Esophagus (tissue), 2 donors: ENCODE results near the gene TMEM59. TPM values are rescaled to one million over a fixed set of nuclear protein-coding genes. Genes with fewer than 3 reads are reported as not detected.
"Not testable (repeated sequence)": the region's sequence is repeated elsewhere in the genome, so short reads cannot be mapped to it uniquely, and the experiment has no call there.

Source experiments
- H3K27ac ChIP-seq, 2 donors: one replicate each; pipeline ENCODE4 v1.5.1; 2013; ENCODE audit warnings: low read depth in 2 of 2, mild to moderate bottlenecking in 2 of 2, inconsistent platforms in 1 of 2, low read length in 1 of 2, moderate library complexity in 1 of 2
- H3K27me3 ChIP-seq, 2 donors: one replicate each; pipeline ENCODE4 v1.6.1; 2013; ENCODE audit warnings: low read length in 2 of 2, control low read depth in 1 of 2, mild to moderate bottlenecking in 1 of 2; ENCODE audit not compliant: insufficient read depth in 2 of 2, control insufficient read depth in 1 of 2
- H3K36me3 ChIP-seq, 2 donors: one replicate each; pipeline ENCODE4 v1.6.1; 2013; ENCODE audit warnings: low read length in 1 of 2; ENCODE audit not compliant: control insufficient read depth in 2 of 2, insufficient read depth in 2 of 2
- H3K4me1 ChIP-seq, 2 donors: one replicate each; pipeline ENCODE4 v1.6.1; 2013; ENCODE audit warnings: low read length in 1 of 2; ENCODE audit not compliant: control insufficient read depth in 2 of 2, insufficient read depth in 2 of 2
- H3K4me3 ChIP-seq, 2 donors: one replicate each; pipeline ENCODE4 v1.5.1; 2013; ENCODE audit warnings: low read length in 2 of 2, mild to moderate bottlenecking in 2 of 2, low read depth in 1 of 2, moderate library complexity in 1 of 2
- H3K9me3 ChIP-seq, 2 donors: one replicate each; pipeline ENCODE4 v1.6.1; 2013; ENCODE audit warnings: mild to moderate bottlenecking in 2 of 2, low read depth in 1 of 2, low read length in 1 of 2, moderate library complexity in 1 of 2; ENCODE audit not compliant: control insufficient read depth in 2 of 2, insufficient read depth in 1 of 2
- WGBS, 2 donors: extraction: QIAGEN DNeasy Blood & Tissue Kit; methylation state at CpG; one replicate each; pipeline ENCODE4 v1.1.7; 2013; 5-methylcytosine and 5-hydroxymethylcytosine counted together
- polyA plus RNA-seq, 2 donors: library from polyadenylated mRNA; stranded (reverse); fragments of 200-250 nt; gene quantifications; one replicate each; pipeline ENCODE4 v1.2.3, GENCODE V29; 2013
- donor health status: healthy with polysubstance abuse.
- donor health status: Bipolar disorder and iron deficiency.

Gene TMEM59
- polyA plus RNA-seq = 100 to 1,000 TPM; 127 to 210 TPM

DNA sequence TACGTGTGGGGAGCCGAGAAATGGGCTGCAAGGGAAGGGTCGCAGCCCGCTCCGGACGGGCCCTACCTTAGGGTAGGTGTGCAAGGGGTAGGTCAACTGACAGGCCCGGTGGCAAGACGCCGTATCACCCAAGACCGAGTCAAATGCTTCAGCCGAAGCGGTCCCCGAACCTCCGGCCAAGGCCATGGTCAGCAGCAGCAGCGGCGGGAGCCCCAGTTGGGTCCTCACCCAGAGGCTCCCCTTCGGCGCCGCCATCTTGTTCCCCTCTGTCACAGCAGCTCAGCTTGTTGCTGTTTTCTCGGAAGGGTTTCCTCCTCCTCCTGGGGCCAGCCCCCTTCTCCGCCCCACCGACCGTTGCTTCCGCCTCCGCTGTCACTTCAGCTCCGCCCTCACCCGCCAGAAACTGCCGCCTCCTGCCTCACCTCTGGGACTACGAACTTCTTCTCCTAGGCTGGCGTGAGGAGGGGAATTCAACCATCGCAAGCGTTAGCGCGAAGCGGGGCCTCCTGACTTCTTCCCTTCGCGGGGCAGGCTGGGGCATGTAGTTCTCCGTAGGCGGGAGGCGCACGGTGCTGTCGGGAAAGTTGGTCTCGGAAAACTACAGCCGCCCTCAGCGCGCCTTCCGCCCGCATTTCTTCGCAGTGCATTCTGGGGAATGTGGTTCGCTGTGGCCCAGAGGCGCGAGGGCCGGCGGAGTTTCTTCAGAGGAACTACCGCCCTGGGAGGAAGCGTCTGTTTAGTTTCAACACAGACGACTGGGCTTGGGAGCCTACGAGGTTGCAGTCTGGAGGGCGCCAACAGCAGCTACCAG lies at the start of gene TMEM59, which contains the start of gene TCEANC2:
TMEM59 (minus strand) TSS at position 271 of the 811 bp plus-strand sequence; CDS start at position 255, 16 bp downstream.
TCEANC2 (plus strand) TSS at position 675 of the 811 bp plus-strand sequence. CDS start 815 bp downstream, outside the sequence.
- H3K27ac ChIP-seq = peak within 1 kb of the TSS; percentile 99 to 100
- no peaks in the 10 kb centered on the region for H3K36me3 ChIP-seq
- H3K27me3 ChIP-seq = no peaks in the 10 kb centered on the region
- WGBS, 2 donors = 0 to 1% methylated on average over 59 of the region's 59 CpGs
- H3K4me1 ChIP-seq = no peaks in the 10 kb centered on the region
- no peaks in the 10 kb centered on the region for H3K9me3 ChIP-seq
- H3K4me3 ChIP-seq = peak within 1 kb of the TSS; percentile 92 to 95

DNA sequence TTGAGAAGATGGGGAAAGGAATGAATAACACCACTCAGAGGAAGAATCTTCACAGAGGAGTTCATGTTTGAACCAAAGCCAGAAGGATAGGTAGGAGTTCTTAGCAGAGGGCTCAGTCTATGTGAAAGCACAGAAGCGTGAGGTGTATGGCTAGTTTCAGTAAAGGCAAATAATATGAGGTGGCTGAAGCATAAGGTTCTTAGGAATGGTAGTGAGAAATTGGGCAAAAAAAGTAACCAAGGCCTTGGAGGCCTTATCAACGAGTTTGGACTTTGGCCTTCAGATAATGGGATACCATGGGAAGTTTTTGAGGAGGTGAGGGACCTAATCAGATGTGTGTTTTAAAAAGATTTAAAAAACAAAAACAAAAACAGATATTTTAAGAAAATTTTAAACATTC lies 47.5 kb upstream of the TMEM59 start:
- 66 to 69% methylated on average over 2 of the region's 2 CpGs for WGBS, 2 donors
- H3K27ac ChIP-seq = no peak overlapping the region
- H3K4me1 ChIP-seq = no peaks in the 10 kb centered on the region
- no peak overlapping the region for H3K4me3 ChIP-seq
- H3K9me3 ChIP-seq = no peaks in the 10 kb centered on the region
- no peaks in the 10 kb centered on the region for H3K27me3 ChIP-seq
- H3K36me3 ChIP-seq = peaks cover 0 to 7% of the 10 kb centered on the region in 2 donors

GRCh38 chr1:54099061-54099610 lies 46.1 kb upstream of the TMEM59 start:
- WGBS, 2 donors = 82 to 87% methylated on average over 6 of the region's 6 CpGs
- Histone ChIP-seq H3K36me3 (peaks cover 0 to 7% of the 10 kb centered on the region in 2 donors), H3K27ac (no peak overlapping the region), H3K9me3 (no peaks in the 10 kb centered on the region), H3K4me3 (no peak overlapping the region), H3K27me3 (no peaks in the 10 kb centered on the region), H3K4me1 (no peaks in the 10 kb centered on the region)

DNA sequence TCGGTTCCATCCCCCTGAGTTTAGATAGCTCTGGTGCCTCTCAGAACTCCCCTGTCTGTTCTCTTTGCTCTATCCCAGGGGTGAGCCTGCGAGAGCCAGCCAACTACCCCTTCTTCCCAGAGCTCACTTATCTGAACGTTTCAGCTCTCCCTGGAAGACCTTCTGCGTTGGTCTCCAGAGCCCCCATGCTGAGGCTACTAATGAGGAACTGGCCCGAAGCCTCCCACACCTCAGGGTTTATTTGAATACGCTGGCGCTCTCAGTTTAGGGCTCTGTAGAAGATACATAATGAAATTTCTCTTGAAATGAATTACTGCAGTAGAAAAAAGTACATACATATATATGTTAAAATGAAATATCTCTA lies 43.9 kb upstream of the TMEM59 start:
- Histone ChIP-seq H3K4me3 (no peak overlapping the region), H3K9me3 (no peaks in the 10 kb centered on the region), H3K27me3 (no peaks in the 10 kb centered on the region), H3K27ac (no peak overlapping the region), H3K36me3 (peaks cover 0 to 7% of the 10 kb centered on the region in 2 donors), H3K4me1 (no peaks in the 10 kb centered on the region)
- WGBS, 2 donors = 79 to 83% methylated on average over 7 of the region's 7 CpGs

GRCh38 chr1:54096227-54096876 lies 43.3 kb upstream of the TMEM59 start:
- Histone ChIP-seq H3K27ac (peak overlapping the region in 1 of 2 donors; percentile 15), H3K4me3 (no peak overlapping the region), H3K4me1 (no peaks in the 10 kb centered on the region), H3K36me3 (peaks cover 0 to 7% of the 10 kb centered on the region in 2 donors), H3K27me3 (no peaks in the 10 kb centered on the region), H3K9me3 (no peaks in the 10 kb centered on the region)
- WGBS, 2 donors = 77 to 83% methylated on average over 25 of the region's 25 CpGs

GRCh38 chr1:54095546-54096226 lies 42.7 kb upstream of the TMEM59 start:
- H3K9me3 ChIP-seq = no peaks in the 10 kb centered on the region
- no peak overlapping the region for H3K27ac ChIP-seq
- H3K27me3 ChIP-seq = no peaks in the 10 kb centered on the region
- H3K4me1 ChIP-seq = no peaks in the 10 kb centered on the region
- no peak overlapping the region for H3K4me3 ChIP-seq
- peaks cover 0 to 7% of the 10 kb centered on the region in 2 donors for H3K36me3 ChIP-seq
- 60 to 72% methylated on average over 8 of the region's 8 CpGs for WGBS, 2 donors

DNA sequence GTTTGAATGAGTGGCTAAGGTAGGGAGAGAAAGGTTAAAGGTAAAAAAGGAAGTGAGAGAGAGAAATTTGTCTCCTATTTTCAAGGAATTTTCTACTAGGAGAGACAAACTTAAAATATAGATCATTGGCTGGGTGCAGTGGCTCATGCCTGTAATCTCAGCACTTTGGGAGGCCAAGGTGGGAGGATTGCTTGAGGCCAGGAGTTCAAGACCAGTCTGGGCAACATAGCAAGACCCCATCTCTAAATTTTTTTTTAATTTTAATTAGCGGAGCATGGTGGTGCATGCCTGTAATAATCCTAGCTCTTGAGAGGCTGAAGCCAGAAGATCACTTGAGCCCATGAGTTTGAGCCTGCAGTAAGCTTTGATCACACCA lies 41.7 kb upstream of the TMEM59 start:
- not testable (repeated sequence) for H3K27ac ChIP-seq, H3K4me3 ChIP-seq, H3K36me3 ChIP-seq, H3K4me1 ChIP-seq, H3K27me3 ChIP-seq, H3K9me3 ChIP-seq
- 56 to 64% methylated on average over 1 of the region's 1 CpG for WGBS, 2 donors

DNA sequence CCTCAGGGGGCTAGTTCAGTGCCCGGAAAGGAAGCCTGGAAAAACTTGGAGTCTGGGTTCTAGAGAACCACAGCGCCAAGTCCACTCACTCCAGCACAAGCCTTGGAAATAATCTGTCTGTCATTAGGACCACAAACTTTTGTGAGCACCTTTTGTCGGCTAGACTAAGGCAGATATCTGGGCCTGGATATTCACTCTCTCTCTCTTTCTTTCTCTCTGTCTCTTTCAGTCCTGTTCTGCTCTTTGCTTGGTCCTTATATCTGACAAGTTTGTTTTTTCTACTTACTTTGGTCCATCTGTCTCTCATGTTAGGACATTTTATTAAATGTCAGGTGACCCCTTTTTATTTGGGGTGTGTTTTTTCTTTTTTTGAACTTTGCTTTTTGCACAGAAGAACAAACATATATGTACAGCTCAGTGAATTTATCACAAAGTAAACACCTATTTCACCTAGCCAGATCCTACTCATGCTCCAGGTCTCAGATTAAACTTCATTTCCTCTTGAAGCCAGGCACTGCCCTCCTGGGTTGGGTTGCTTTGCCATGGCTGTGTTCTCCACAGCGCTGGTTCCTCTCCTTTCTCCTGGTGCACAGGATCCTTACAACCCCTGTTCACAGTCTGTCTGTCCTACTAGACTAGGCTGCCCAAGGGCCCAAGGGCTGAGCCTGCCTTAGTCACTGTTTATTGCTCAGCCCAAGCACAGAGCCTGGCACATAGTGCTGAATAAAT lies 41.2 kb upstream of the TMEM59 start:
- peaks cover 0 to 7% of the 10 kb centered on the region in 2 donors for H3K36me3 ChIP-seq
- WGBS, 2 donors = 68 to 86% methylated on average over 4 of the region's 4 CpGs
- H3K27ac ChIP-seq = no peak overlapping the region
- H3K27me3 ChIP-seq = no peaks in the 10 kb centered on the region
- no peaks in the 10 kb centered on the region for H3K4me1 ChIP-seq
- H3K9me3 ChIP-seq = no peaks in the 10 kb centered on the region
- no peak overlapping the region for H3K4me3 ChIP-seq

DNA sequence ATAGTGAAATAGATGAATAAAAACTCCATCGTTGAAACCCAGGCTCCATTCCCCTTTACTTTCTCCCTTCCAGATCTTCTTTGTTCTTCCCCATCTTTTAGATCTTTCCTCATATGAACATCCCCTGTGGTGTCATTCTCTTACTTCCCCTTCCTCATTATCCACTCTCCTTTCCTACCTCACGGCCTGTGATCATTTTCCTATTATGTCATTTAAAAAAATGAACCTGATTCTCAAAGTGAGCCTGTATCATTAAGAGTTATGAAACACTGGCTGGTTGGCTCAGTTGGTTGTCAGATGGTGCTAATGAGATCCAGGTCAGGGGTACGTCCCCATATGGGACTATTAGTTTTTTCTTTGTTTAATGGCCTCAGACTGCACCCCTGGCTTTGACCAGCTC lies 38.7 kb upstream of the TMEM59 start:
- H3K36me3 ChIP-seq = peaks cover 0 to 6% of the 10 kb centered on the region in 2 donors
- no peaks in the 10 kb centered on the region for H3K27me3 ChIP-seq
- no peak overlapping the region for H3K27ac ChIP-seq
- no peak overlapping the region for H3K4me3 ChIP-seq
- H3K9me3 ChIP-seq = no peaks in the 10 kb centered on the region
- no peaks in the 10 kb centered on the region for H3K4me1 ChIP-seq
- 90 to 96% methylated on average over 3 of the region's 3 CpGs for WGBS, 2 donors
